HG03342 (cell line): ENCODE results near the gene FAF1.

ENCODE experiments used
- ATAC-seq: cut with Tn5 transposase; IDR thresholded peaks from one replicate; pipeline ENCODE4 v1.9.1; 2021; ENCODE audit warnings: mild to moderate bottlenecking, moderate library complexity; ENCODE audit not compliant: unreplicated experiment

The FAF1 gene

GRCh38 chr1:50710099-50710498, 250.0 kb downstream of the FAF1 start:
- no peak for ATAC-seq

GRCh38 chr1:50707824-50708223, 252.2 kb downstream of the FAF1 start:
- ATAC-seq = no peak

- no peak for ATAC-seq
These were observed 254.4 kb downstream of the FAF1 start for GRCh38 chr1:50705699-50706098.

- no peak for ATAC-seq
These were observed 255.0 kb downstream of the FAF1 start for GRCh38 chr1:50705041-50705440.

GRCh38 chr1:50704126-50704525, 255.9 kb downstream of the FAF1 start:
- no peak for ATAC-seq

GRCh38 chr1:50703240-50703639, 256.8 kb downstream of the FAF1 start:
- no peak for ATAC-seq

- ATAC-seq = no peak
These were observed 257.7 kb downstream of the FAF1 start for GRCh38 chr1:50702395-50702794.

GRCh38 chr1:50701706-50702317, 258.3 kb downstream of the FAF1 start:
- no peak for ATAC-seq

- ATAC-seq = no peak
These were observed 259.4 kb downstream of the FAF1 start for GRCh38 chr1:50700621-50701020.

- no peak for ATAC-seq
These were observed 259.9 kb downstream of the FAF1 start for GRCh38 chr1:50700214-50700613.

GRCh38 chr1:50699795-50700194, 260.3 kb downstream of the FAF1 start:
- ATAC-seq = no peak

GRCh38 chr1:50697440-50698421, 262.3 kb downstream of the FAF1 start:
- no peak for ATAC-seq

GRCh38 chr1:50693829-50694228, 266.2 kb downstream of the FAF1 start:
- no peak for ATAC-seq

- no peak for ATAC-seq
These were observed 275.9 kb downstream of the FAF1 start for GRCh38 chr1:50684185-50684584.

GRCh38 chr1:50681931-50682330, 278.1 kb downstream of the FAF1 start:
- ATAC-seq = no peak

- no peak for ATAC-seq
These were observed 292.2 kb downstream of the FAF1 start for GRCh38 chr1:50667710-50668356.

GRCh38 chr1:50667272-50667671, 292.8 kb downstream of the FAF1 start:
- ATAC-seq = no peak

GRCh38 chr1:50666849-50667248, 293.2 kb downstream of the FAF1 start:
- no peak for ATAC-seq

GRCh38 chr1:50665413-50665812, 294.7 kb downstream of the FAF1 start:
- ATAC-seq = no peak

- no peak for ATAC-seq
These were observed 298.4 kb downstream of the FAF1 start for GRCh38 chr1:50661626-50662025.

- ATAC-seq = no peak
These were observed 300.9 kb downstream of the FAF1 start for GRCh38 chr1:50659107-50659662.
